ENCODE data around the gene PDE6A.

The PDE6A gene

GRCh38 chr5:149810856-149811255 lies 133.7 kb downstream of the PDE6A start:
- no peak for DNase-seq (ENCODE audit: low spot score)

- no peak for DNase-seq (ENCODE audit: low spot score)
Observed at GRCh38 chr5:149809931-149810691, 134.5 kb downstream of the PDE6A start.

- no peak for DNase-seq (ENCODE audit: low spot score)
Observed at GRCh38 chr5:149808264-149808982, 136.2 kb downstream of the PDE6A start.

Measured in activated CD4-positive, alpha-beta T cell treated with anti-CD3 and anti-CD28 coated beads, Interleukin-2, Interleukin-4, amounts not matched to agents 100 ng/mL and 50 ng/mL, durations not matched to agents 16 hours and 8 hours (primary cell).